GM19023 (cell line): ENCODE measurements around the gene EGFR.

ENCODE experiments used
- ATAC-seq: cut with Tn5 transposase; IDR thresholded peaks from one replicate; pipeline ENCODE4 v1.9.1; 2021; ENCODE audit warnings: mild to moderate bottlenecking, moderate library complexity; ENCODE audit not compliant: unreplicated experiment

EGFR gene

DNA sequence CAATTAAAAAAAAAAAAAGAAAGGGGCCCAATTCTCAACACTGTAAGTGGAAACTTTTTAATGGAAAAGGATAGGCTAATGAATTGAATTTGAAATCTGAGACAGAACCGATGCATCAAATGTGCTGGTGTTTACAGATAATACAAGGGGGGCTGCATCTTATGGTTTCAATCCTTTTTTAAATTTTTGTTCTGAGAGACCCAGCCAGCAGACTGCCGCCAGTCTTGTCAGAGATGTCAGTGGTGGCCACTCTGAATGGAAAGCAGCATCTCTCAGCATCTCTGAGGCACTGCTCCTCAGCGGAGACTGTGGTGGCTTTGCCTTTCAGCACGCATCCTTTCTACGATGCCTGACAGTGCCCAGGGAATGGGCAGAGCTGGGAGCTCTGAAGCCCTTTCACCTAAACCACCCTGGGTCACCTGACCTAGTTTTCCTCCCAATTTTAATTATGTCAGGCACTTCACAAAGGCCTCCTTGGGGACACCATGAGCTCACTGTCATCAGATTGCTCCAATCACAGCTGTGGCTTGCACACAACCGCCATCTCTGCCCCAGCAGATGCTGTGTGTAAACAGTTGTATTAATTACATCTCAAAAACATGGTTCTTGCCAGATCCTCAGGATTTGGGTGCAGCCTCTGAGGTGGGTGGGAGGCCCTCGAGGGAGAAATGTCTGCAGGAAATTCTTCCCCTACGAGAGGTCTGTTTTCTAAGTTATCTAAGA lies 81.2 kb downstream of the EGFR start:
- no peak for ATAC-seq

DNA sequence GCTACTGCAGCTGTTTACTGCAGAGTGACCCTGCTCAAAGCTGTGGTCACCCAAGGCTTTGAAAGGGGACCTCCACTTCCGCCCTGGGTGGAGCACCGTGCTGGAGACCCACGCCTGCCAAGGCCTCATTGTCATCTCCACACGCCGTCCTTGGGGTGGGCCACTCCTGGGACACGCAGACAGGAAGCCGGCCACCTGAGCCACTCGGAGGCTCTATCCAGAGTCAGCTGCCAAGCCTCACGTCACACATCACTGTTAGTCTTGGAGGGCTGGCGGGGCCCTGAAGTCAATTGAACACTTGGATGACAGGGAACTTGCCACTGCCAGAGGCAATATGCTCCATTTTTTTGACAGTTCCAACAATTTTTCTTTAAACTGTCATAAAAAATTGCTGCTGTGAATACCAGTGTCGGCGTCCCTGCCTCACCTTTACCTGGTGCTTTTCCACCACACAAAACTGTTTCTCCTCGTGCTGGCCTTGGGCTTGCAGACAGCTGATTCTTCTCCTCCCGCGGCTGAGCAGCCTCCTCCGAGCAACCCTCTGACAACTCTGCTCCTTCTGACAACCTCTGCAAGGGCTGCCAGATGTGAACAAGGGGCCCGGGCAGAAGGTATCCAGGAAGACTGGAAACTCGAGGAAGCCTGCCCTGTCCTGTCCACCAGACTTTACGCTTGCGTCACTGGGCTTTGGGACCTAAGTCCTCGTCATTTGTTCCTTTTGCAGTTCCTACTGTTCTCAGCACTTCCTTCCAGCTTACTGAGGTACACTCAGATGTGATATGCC lies 81.9 kb downstream of the EGFR start:
- ATAC-seq: no peak

DNA sequence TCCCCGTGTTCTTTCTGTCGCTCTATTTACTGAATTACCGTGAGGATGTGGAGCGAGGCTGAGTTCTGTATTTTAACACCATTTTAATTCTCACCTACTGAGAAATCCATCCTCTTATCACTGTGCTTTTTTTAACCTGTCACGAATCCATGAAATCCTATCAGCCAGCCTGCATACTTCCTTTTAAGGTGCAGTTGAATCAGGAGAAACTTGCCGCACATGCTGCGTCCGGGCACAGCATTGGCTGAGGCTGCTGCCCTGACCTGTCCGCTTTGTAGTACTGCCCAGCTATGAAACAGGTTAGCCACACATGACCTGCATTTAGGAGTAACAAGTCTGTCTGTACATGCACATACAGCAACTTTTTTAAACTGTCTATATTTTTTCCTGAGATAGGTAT lies 82.5 kb downstream of the EGFR start:
- no peak for ATAC-seq

- ATAC-seq: no peak
Measured at GRCh38 chr7:55104123-55104522, 85.3 kb downstream of the EGFR start.

DNA sequence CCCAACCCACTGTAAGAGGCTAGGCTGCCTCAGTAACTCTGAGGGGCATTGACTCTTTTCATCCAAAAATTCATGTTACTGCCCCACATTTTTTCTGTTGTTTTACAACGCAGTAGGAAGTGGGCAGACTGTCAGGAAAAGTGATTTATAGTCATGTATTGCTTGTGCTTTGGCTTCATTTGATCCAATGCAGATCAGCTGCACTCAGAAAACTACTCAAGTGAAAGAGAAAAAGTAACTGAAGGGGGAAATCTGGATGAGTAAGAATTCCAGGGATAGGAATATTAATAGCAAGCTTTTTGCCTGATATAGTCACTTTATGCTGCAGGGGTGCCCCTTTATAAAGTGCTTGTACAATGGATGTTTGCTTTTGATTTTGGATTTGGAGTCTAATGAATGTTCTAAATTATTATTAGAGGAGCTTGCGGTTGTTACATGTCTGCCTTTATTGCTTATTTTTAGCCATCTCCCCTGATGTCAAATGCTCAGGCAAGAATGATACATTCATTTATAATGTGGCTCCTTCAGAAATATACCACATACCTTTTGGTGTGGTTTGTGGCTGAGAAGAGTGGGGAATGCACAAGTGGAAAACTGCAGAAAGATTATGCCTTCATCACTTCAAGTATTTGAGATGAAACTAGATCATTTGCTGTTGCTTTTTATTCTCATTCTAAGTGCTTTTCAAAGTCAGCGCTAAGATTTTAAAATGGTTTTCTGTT lies 86.1 kb downstream of the EGFR start:
- no peak for ATAC-seq

- ATAC-seq: no peak
Measured at GRCh38 chr7:55105952-55106351, 87.1 kb downstream of the EGFR start.

- ATAC-seq: no peak
Measured at GRCh38 chr7:55107946-55108345, 89.1 kb downstream of the EGFR start.

GRCh38 chr7:55108401-55108800 lies 89.6 kb downstream of the EGFR start:
- no peak for ATAC-seq

DNA sequence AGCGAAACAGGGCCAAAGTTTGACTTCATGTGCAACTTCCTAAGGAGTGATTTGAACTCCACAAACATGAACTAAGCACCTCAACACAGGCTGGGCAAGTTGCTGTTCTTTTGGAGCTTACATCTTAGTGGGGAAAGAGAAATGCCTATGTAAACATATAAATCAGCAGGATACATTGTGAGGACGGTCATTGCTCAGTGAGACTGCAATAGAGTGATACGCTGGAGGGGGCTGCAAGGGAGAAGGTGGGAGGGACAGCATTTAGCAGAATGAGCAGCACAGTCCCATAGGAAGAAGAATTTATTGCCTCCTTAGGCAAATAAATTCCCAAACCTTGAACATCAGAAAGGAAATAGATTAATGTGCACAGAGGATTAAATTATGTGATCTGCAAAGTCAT lies 90.0 kb downstream of the EGFR start:
- no peak for ATAC-seq

DNA sequence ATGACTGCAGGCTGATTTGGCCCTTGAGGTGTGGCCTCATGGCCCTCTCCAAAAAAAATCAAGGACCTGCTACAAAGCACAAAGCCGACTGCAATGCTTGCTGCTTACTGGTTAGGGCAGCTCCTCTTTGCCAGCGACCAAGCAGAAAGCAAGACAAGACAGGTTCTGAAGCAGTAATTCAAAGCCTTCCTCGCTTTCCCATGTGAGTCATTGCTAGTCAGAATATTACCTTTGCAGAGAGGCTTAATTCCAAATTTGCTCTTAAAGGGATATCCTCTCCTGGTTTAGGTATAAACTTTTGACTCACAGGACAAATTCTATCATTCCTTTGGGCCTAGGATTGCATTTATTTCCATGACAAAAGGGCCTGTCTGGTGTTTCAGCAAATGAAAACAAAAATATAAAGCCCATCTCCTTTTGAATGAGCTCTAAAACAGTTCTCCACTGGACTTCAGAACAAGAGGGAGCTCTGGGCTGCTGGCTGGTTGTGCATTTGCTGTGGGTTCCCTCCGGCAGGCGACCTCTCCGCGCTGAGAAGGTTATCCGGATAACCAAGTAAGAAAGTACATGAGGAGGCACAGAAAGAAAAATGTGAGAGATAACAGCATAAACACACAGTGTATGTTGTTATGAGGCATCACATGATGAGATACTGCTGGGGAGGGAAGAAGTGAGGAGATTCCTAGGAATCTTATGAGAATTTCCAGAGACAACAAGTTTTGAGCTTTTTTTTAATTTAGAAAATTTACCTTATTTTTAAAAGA lies 90.8 kb downstream of the EGFR start:
- no peak for ATAC-seq

DNA sequence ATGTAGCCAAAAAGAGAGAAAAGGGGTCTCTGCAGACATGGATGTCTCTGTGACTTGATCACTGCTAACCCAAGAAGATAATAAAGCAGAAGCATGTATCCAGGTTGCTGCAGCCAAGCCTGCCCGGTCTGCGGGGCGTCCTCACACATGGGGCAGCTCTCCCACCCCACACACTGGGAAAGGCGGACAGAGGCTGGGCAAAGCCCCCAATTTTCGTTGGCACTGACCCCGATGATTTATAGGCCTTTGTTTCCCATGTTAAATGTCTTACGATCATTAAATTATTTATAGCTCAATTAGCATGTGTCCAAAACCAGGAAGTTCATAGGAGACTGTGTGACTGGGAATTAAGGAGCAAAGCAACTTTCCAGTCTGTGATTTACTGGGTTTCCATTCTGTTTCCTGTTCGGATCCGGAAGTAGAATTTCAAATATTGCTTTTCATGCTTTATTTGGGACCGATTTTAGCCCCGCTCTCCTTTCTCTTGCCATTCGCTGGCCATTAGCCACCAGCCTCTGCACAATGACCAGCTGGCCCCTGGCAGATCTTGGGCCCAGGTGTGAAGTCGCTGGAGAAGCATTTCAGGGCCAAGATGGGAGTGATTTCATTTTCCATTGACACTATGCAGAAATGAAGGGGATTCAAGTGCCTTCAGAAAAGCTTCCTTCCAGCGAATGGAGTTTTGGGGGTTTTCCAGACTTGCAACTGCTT lies 91.6 kb downstream of the EGFR start:
- no peak for ATAC-seq

- ATAC-seq: no peak
Measured at GRCh38 chr7:55110993-55111361, 92.2 kb downstream of the EGFR start.

DNA sequence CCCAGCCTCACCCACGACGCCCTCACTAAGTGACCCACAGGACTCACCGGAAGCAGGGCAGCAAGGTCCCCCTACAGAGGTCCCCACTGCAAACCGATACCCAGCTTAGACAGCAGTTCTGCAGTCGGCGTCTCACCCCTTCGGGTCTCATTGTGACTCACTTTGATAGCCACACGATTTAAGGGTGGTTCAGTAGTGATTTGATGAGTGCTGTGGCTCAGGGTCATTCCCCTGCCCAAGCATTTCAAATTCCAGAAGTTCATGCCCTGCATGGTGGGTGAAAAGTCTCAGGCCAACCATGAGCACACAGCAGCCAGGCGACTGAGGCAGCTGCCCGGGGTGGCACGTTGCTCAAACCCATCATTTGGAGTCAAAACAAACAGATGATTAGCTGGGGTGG lies 93.2 kb downstream of the EGFR start:
- no peak for ATAC-seq

- no peak for ATAC-seq
Measured at GRCh38 chr7:55113760-55114540, 95.1 kb downstream of the EGFR start.

DNA sequence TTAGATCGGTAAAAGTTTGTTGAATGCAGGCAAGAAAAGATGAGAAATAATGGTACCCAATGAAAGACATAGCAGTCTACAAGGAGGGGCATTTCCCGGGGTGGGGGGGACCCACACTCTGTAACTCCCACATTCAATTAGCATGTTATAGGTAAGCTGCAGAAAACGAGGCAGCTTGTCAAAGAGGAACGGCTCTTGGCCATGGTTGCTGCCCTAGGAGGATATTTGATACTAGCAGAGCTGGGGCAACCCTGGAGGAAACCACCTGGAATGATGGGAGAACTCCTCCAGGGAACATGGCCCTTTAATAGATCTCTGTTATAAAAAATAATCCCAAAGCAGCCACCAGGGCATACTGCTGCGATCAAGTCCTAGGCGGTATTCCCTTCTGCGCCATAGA lies 98.5 kb downstream of the EGFR start:
- no peak for ATAC-seq

- ATAC-seq: no peak
Measured at GRCh38 chr7:55118426-55118825, 99.6 kb downstream of the EGFR start.

GRCh38 chr7:55119571-55119970 lies 100.8 kb downstream of the EGFR start:
- ATAC-seq: no peak

DNA sequence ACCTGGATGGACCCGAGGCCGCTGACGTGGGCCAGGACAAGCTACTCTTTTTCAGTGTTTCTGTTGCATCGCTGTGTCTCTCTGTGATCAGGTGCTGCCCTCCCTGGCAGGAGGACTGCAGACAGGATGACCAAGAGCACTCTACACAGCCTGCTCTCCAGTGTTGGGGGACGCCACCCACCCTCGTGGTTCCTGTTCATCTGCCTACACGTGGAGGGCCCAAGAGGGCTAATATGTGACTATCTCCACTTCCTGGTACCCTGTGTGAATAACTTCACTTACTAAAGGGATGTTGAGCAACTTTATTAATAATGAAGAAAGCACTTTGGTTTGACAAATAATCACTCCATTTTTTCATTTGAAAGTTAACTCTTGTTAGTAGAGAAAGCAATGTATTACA lies 101.3 kb downstream of the EGFR start:
- no peak for ATAC-seq

- ATAC-seq: no peak
Measured at GRCh38 chr7:55120501-55121198, 101.8 kb downstream of the EGFR start.
